LNCaP clone FGC (cell line): ENCODE results near the gene SIK2.

Experiments
- DNase-seq: peaks from one replicate; pipeline ENCODE4 v3.0.0-alpha.2; 2011; ENCODE audit warnings: low read depth
- H3K4me3 ChIP-seq: 2 replicates; pipeline ENCODE4 v1.5.1; 2011; ENCODE audit warnings: mild to moderate bottlenecking, low read depth, low read length, control low read depth
- TF ChIP-seq, protein P1 (sequence below): IDR thresholded peaks from 2 replicates; pipeline ENCODE4 v1.5.1; 2012; ENCODE audit warnings: mild to moderate bottlenecking; ENCODE audit not compliant: control insufficient read depth, insufficient read depth; ENCODE audit errors: extremely low read depth

Gene SIK2

DNA sequence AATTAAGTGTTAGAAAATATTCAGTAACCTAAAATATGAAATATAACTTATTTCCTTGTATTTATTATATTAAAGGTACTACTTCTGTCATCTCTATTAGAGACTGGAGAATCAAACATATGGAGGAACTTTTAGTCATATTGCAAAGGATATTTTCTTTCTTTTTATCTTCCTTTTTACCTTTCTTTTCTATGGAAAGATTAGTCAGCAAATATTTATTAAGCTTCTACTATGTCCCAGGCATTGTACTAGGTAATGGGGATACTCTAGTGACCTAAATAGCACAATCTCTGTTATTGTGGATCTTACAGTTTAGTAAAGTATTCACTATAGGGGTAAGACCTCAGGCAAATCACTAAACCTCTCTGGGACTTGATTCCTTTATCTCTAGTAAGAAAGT lies 18.3 kb downstream of the SIK2 start:
- TF ChIP-seq, protein P1, sequence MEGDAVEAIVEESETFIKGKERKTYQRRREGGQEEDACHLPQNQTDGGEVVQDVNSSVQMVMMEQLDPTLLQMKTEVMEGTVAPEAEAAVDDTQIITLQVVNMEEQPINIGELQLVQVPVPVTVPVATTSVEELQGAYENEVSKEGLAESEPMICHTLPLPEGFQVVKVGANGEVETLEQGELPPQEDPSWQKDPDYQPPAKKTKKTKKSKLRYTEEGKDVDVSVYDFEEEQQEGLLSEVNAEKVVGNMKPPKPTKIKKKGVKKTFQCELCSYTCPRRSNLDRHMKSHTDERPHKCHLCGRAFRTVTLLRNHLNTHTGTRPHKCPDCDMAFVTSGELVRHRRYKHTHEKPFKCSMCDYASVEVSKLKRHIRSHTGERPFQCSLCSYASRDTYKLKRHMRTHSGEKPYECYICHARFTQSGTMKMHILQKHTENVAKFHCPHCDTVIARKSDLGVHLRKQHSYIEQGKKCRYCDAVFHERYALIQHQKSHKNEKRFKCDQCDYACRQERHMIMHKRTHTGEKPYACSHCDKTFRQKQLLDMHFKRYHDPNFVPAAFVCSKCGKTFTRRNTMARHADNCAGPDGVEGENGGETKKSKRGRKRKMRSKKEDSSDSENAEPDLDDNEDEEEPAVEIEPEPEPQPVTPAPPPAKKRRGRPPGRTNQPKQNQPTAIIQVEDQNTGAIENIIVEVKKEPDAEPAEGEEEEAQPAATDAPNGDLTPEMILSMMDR, result no peak
- no peak for DNase-seq
- H3K4me3 ChIP-seq, result no peak overlapping the region

DNA sequence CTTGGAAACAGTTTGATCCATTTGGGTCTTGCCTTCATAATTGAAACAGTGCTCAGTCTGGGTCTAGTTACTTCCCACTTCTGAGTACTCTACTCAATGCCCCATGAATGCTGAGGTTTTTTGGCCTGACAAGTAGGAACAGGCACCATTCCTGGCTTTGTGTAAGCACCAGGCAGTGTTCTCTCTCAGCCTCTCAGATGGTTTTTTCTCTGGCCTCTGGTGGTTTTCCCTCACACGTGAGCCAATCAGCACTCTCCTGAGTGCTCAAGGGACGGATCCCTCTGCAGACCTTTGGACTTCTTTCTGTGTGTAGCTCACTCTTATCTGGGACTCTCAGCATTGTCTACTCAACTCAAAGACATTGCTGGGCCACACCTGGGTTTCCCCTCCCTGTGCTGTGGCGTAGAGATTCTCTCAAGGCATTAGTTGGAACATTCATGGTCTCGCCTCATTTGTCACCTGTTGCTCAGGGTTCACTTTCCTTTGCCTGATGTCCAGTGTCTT lies 21.3 kb downstream of the SIK2 start:
- DNase-seq, result no peak
- TF ChIP-seq, protein P1, result no peak
- no peak overlapping the region for H3K4me3 ChIP-seq

- TF ChIP-seq, protein P1, result no peak
- DNase-seq, result no peak
- H3K4me3 ChIP-seq, result no peak overlapping the region
Observed at GRCh38 chr11:111624608-111625007, 22.4 kb downstream of the SIK2 start.

- DNase-seq, result peak; percentile 70
- TF ChIP-seq, protein P1, result no peak
- H3K4me3 ChIP-seq, result no peak overlapping the region
Observed at GRCh38 chr11:111627591-111627990, 25.3 kb downstream of the SIK2 start.

DNA sequence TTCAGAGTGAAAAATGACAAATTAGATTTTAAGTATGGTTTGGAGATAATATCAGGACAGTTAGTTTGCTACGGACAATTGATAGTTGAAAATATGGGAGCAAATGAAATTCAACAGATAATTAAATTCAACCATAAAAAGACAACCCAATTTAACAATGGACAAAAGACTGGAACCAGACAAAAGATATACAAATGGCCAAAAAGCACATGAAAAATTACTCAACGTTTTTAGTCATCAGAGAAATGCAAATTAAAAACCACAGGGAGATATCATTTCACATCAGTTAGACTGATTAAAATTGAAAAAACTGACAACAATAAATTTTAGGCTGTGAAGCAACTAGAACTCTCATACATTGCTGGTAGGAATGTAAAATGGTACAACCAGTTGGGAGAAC lies 27.2 kb downstream of the SIK2 start:
- DNase-seq, result no peak
- no peak overlapping the region for H3K4me3 ChIP-seq
- TF ChIP-seq, protein P1, result no peak

GRCh38 chr11:111631024-111631665 lies 28.9 kb downstream of the SIK2 start:
- TF ChIP-seq, protein P1, result no peak
- no peak for DNase-seq
- H3K4me3 ChIP-seq, result no peak overlapping the region

DNA sequence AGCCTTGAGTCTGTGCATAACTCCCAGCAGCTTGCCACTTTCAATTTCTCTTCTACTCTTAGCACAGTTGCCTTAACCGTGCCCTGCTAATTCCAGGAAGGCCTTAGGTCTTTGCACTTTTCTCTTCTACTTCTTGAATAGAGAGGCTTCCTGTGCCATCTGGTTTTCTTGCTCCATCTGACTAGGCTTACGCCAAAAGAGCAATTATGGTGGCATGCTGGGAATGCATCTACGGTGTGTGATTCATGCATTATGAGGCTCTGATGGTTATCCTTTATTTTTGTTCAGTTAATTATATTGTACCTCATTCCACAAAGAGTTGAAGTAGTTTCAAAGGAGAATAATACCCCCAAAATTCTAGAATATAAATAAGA lies 29.4 kb downstream of the SIK2 start:
- DNase-seq, result no peak
- TF ChIP-seq, protein P1, result no peak
- no peak overlapping the region for H3K4me3 ChIP-seq
